Left ventricle myocardium inferior (tissue), 1 donor: Measurements from ENCODE around the gene A1BG. TPM values are rescaled to one million over a fixed set of nuclear protein-coding genes. Genes with fewer than 3 reads are reported as not detected.
A peak's percentile ranks its signal among the peaks of the same experiment; 100 is the strongest.

ENCODE experiments used
- DNase-seq: peaks from one replicate; pipeline ENCODE4 v3.0.0-alpha.2; 2020
- H3K27ac ChIP-seq: fragments of 200-600 bp; replicated peaks from 2 replicates; pipeline ENCODE4 v1.8.0; 2021
- H3K27me3 ChIP-seq: fragments of 200-600 bp; 2 replicates; pipeline ENCODE4 v1.8.0; 2021; ENCODE audit warnings: low read depth
- H3K36me3 ChIP-seq: fragments of 200-600 bp; 2 replicates; pipeline ENCODE4 v1.8.0; 2021
- H3K4me1 ChIP-seq: fragments of 200-600 bp; 2 replicates; pipeline ENCODE4 v1.8.0; 2021
- H3K4me3 ChIP-seq: fragments of 200-600 bp; 2 replicates; pipeline ENCODE4 v1.8.0; 2021; ENCODE audit warnings: mild to moderate bottlenecking, moderate library complexity
- H3K9me3 ChIP-seq: fragments of 200-600 bp; replicated peaks from 2 replicates; pipeline ENCODE4 v1.8.0; 2021
- intact Hi-C: fragments of 100-400 bp; cut with micrococcal nuclease; formaldehyde crosslinking; loops from one replicate; pipeline ENCODE4 v1.11.0; 2022
- long read RNA-seq: library from polyadenylated mRNA; unstranded; transcript quantifications from one replicate; pipeline ENCODE4 v2.0.0, GENCODE V29; 2021
- total RNA-seq: library from RNA; stranded (reverse); fragmentation: NEBNext Ultra II Directional; extraction: Animal tissue kit (Norgen Biotek cat#: 25700); gene quantifications from one replicate; pipeline ENCODE4 v1.2.1, GENCODE V29; 2021
- TF ChIP-seq, protein P1 (sequence below): fragments of 200-600 bp; IDR thresholded peaks from 2 replicates; pipeline ENCODE4 v1.8.0; 2021; ENCODE audit warnings: antibody characterized with exemption, mild to moderate bottlenecking, borderline replicate concordance
- donor health status: DM: no; HTN: yes; CAD: no; lungs with severe emphysema.

Gene A1BG, protein sequence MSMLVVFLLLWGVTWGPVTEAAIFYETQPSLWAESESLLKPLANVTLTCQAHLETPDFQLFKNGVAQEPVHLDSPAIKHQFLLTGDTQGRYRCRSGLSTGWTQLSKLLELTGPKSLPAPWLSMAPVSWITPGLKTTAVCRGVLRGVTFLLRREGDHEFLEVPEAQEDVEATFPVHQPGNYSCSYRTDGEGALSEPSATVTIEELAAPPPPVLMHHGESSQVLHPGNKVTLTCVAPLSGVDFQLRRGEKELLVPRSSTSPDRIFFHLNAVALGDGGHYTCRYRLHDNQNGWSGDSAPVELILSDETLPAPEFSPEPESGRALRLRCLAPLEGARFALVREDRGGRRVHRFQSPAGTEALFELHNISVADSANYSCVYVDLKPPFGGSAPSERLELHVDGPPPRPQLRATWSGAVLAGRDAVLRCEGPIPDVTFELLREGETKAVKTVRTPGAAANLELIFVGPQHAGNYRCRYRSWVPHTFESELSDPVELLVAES
- total RNA-seq, result 3.7 TPM
- long read RNA-seq, partial matches to known transcripts, result 1 of 2 reads
- long read RNA-seq, other reads (novel, unspliced or antisense), result 0 of 2 reads

DNA sequence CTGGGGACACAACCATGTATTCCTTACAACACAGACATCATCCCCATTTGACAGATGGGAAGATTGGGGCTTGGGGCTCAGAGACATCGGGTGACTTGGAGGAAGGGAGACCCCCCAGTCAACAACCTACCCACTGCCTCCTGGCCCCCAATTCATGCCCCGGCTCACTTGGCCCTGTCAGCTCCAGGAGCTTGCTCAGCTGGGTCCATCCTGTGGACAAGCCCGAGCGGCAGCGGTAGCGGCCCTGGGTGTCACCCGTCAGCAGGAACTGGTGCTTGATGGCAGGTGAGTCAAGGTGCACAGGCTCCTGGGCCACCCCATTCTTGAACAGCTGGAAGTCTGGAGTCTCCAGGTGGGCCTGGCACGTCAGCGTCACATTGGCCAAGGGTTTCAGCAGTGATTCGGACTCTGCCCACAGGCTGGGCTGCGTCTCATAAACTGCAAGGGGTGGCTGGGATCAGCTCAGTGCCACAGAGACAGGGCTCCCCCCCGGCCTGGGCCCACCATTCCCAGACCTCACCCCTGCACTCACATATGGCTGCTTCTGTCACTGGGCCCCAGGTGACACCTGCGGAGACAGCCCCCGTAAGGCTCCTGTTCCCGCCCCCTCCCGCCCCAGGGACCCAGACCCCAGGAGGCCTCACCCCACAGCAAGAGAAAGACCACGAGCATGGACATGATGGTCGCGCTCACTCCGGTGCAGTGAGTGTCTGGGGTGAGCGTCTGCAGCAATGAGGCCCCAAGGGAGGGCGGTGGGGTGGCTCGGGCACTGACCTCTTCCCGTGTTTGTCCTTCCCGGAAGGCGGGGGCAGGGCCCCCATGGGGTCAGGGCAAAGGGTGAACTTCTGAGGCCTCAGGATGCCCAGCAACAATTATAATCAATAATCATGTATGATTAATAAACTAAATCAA lies at the start of gene A1BG:
Gene A1BG (minus strand): TSS at position 733 of the 912 bp plus-strand sequence. CDS start 55 bp downstream, at position 678.
- no peak for DNase-seq
- Histone ChIP-seq H3K4me1 (peaks cover 44% of the 10 kb centered on the region), H3K27me3 (peaks cover 100% of the 10 kb centered on the region), H3K4me3 (no peak within 1 kb of the TSS), H3K9me3 (no peaks in the 10 kb centered on the region), H3K36me3 (no peaks in the 10 kb centered on the region), H3K27ac (no peak within 1 kb of the TSS)
- intact Hi-C loops, result no loop called here
- TF ChIP-seq, protein P1, sequence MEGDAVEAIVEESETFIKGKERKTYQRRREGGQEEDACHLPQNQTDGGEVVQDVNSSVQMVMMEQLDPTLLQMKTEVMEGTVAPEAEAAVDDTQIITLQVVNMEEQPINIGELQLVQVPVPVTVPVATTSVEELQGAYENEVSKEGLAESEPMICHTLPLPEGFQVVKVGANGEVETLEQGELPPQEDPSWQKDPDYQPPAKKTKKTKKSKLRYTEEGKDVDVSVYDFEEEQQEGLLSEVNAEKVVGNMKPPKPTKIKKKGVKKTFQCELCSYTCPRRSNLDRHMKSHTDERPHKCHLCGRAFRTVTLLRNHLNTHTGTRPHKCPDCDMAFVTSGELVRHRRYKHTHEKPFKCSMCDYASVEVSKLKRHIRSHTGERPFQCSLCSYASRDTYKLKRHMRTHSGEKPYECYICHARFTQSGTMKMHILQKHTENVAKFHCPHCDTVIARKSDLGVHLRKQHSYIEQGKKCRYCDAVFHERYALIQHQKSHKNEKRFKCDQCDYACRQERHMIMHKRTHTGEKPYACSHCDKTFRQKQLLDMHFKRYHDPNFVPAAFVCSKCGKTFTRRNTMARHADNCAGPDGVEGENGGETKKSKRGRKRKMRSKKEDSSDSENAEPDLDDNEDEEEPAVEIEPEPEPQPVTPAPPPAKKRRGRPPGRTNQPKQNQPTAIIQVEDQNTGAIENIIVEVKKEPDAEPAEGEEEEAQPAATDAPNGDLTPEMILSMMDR, result no peak

DNA sequence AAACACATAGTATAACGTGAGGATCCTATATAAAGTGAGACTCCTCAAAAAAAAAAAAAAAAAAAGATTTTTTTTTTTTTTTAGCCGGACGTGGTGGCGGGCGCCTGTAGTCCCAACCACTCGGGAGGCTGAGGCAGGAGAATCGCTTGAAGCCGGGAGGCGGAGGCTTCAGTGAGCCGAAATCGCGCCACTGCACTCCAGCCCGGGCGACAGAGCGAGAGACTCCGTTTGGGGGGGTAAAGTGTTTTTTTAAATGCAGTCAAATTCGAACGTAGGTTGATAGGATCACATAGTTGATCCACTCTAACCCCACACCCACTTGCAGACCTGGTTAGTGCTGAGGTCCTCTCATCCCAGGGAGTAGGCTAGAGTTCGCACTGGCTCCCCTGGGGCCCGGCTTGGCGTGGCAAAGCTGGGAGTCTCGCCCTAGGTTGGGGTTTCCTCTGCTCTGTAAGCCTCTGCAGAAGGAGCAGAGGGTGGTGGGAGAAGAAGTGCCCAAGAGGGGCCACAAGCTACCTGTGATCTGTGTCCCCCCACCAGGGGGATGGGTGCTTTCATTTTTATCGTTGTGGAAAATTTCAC lies 48.6 kb upstream of the A1BG start:
- peak overlapping the region; percentile 74 for H3K4me3 ChIP-seq
- H3K4me1 ChIP-seq, result peaks cover 28% of the 10 kb centered on the region
- intact Hi-C loops, result no loop called here
- TF ChIP-seq, protein P1, result no peak
- peaks cover 15% of the 10 kb centered on the region for H3K27me3 ChIP-seq
- peak overlapping the region; percentile 67 for H3K27ac ChIP-seq
- no peak for DNase-seq
- no peaks in the 10 kb centered on the region for H3K36me3 ChIP-seq
- no peaks in the 10 kb centered on the region for H3K9me3 ChIP-seq

DNA sequence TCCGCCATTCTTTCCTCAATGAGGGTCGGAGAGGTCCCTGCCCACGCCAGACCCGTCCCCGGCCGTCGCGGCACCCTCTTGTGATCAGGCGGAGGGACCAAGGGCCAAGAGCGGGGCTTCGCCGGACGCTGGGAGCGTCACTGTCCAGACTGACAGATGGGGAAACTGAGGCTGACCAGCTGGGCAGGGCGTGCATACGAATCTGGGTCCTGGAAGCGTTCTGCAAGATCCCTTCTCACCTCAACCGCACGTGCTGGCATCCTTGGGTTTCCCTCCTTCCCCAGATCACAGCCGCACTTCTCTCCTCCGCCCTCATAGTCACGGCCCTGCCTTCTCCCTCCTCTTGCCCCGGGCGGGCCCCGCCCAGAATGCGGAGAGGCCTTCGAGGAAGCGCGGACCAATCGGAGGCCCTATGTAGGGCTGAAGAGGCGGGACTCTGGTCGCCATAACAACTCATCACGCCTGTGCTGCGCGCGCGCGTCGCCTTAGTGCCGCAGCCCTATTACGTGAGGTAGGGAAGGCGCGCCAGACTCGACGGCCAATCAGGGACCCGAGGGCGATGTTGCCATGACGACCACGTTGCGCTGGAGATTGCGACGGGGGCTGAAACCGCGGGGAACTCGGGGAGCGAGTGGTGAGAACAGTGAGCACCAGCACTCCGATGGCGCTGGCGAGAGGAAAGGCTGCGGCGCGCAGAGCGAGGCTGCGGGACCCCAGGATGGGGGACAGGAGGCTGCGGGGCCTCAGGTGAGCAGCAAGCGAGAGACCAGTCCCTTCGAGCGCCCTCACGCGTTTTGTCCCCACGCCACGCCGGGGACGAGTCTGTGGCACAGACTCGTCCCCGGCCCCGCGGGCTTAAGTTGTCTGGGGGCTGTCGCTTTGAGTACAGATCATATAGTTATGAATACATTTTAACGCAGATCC lies 47.9 kb upstream of the A1BG start:
- intact Hi-C loops, result no loop called here
- TF ChIP-seq, protein P1, result peak; percentile 18

DNA sequence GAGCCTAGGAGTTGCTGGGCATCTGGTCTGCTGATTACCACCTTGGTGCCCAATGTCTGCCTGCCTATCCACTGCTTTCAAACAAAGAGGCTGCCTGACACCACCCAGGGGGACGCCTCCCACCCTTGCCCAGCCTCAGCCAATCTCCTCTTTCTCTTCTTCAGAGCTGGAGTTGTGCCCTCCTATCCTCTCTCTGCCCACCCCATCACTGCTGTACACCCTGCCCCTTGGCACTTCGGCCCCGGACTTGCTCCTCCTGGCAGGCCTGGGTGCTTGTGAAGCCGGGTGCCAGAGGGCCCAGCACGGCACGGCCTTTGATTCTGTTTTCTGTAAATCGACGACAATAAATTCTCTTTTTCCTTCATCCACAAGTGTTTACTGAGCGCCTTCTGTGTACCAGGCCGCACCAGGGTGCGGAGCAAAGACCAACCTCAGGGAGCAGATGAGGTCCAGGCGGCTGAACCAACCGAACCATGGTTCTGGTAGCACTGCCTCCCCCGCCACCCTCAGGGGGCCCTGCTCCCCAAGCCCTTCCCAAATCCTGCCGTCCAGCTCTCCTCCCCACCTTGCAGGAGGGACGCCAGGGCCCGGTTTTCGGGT lies 47.1 kb upstream of the A1BG start:
- no peak for DNase-seq
- Histone ChIP-seq H3K27me3 (peaks cover 29% of the 10 kb centered on the region), H3K36me3 (no peaks in the 10 kb centered on the region), H3K9me3 (no peaks in the 10 kb centered on the region), H3K4me1 (peaks cover 34% of the 10 kb centered on the region), H3K4me3 (peak overlapping the region; percentile 74), H3K27ac (no peak overlapping the region)
- intact Hi-C loops, result no loop called here
- TF ChIP-seq, protein P1, result no peak

More for the DNA sequence above, 47.9 kb upstream of the A1BG start:
- Histone ChIP-seq H3K4me1 (peaks cover 28% of the 10 kb centered on the region), H3K36me3 (no peaks in the 10 kb centered on the region), H3K27ac (peak overlapping the region; percentile 67), H3K27me3 (peaks cover 21% of the 10 kb centered on the region), H3K9me3 (no peaks in the 10 kb centered on the region), H3K4me3 (peak overlapping the region; percentile 74)
- DNase-seq, result peak; percentile 100
